Keratinocyte (primary cell): Measurements from ENCODE around the gene CNP. TPM values are rescaled to one million over a fixed set of nuclear protein-coding genes. Genes with fewer than 3 reads are reported as not detected.

Experiments
- DNase-seq: peaks from one replicate; pipeline ENCODE4 v3.0.0-alpha.2; 2011; ENCODE audit warnings: low read depth, missing footprints, low spot score
- FAIRE-seq: peaks from 2 replicates; lab custom pipeline; 2011; peaks lifted over from hg19 to GRCh38; lab: Jason Lieb, UNC
- H2AFZ ChIP-seq: 2 replicates; pipeline ENCODE4 v1.6.0; 2012; ENCODE audit warnings: low read length, control low read depth, inconsistent platforms; ENCODE audit not compliant: control insufficient read depth
- H3K27ac ChIP-seq: 2 replicates; pipeline ENCODE4 v1.5.1; 2011; ENCODE audit warnings: low read length; ENCODE audit not compliant: control insufficient read depth, insufficient read depth
- H3K27me3 ChIP-seq: 3 replicates; pipeline ENCODE4 v1.6.0; 2011; ENCODE audit warnings: low read length; ENCODE audit not compliant: control insufficient read depth, insufficient read depth; ENCODE audit errors: extremely low read depth
- H3K36me3 ChIP-seq, 2 experiments: 2 replicates in 1 of 2; 3 replicates in 1 of 2; pipeline ENCODE4 v1.5.1; 2011; ENCODE audit warnings: low read length in 2 of 2, mild to moderate bottlenecking in 1 of 2; ENCODE audit not compliant: control insufficient read depth in 2 of 2, insufficient read depth in 2 of 2; ENCODE audit errors: extremely low read depth in 1 of 2
- H3K4me1 ChIP-seq: 3 replicates; pipeline ENCODE4 v1.5.1; 2011; ENCODE audit warnings: low read length; ENCODE audit not compliant: control insufficient read depth, insufficient read depth; ENCODE audit errors: extremely low read depth
- H3K4me2 ChIP-seq: 3 replicates; pipeline ENCODE4 v1.6.0; 2011; ENCODE audit warnings: low read depth, low read length; ENCODE audit not compliant: control insufficient read depth, insufficient read depth; ENCODE audit errors: extremely low read depth
- H3K4me3 ChIP-seq, 3 experiments: fragments of 200-600 bp in 1 of 3; sonication (generic) in 1 of 3; 2 replicates in 2 of 3; 3 replicates in 1 of 3; pipeline ENCODE4 v1.5.1; 2011 to 2016; ENCODE audit warnings: low read length in 3 of 3, mild to moderate bottlenecking in 3 of 3, control low read depth in 2 of 3, inconsistent platforms in 1 of 3, low read depth in 1 of 3, mixed read lengths in 1 of 3, mixed run types in 1 of 3, moderate library complexity in 1 of 3; ENCODE audit not compliant: control insufficient read depth in 2 of 3, insufficient read depth in 2 of 3; ENCODE audit errors: extremely low read depth in 1 of 3
- H3K79me2 ChIP-seq: 2 replicates; pipeline ENCODE4 v1.6.0; 2012; ENCODE audit warnings: low read length; ENCODE audit not compliant: control insufficient read depth, insufficient read depth
- H3K9ac ChIP-seq: 3 replicates; pipeline ENCODE4 v1.6.0; 2011; ENCODE audit warnings: low read length; ENCODE audit not compliant: control insufficient read depth, insufficient read depth; ENCODE audit errors: extremely low read depth
- H3K9me1 ChIP-seq: 3 replicates; pipeline ENCODE4 v1.6.0; 2011; ENCODE audit warnings: low read length; ENCODE audit not compliant: control insufficient read depth, insufficient read depth; ENCODE audit errors: extremely low read depth
- H3K9me3 ChIP-seq: 2 replicates; pipeline ENCODE4 v1.5.1; 2012; ENCODE audit warnings: low read depth, low read length; ENCODE audit not compliant: control insufficient read depth
- H4K20me1 ChIP-seq: 3 replicates; pipeline ENCODE4 v1.6.0; 2011; ENCODE audit warnings: low read length; ENCODE audit not compliant: control insufficient read depth, insufficient read depth; ENCODE audit errors: extremely low read depth
- EZH2 ChIP-seq: IDR thresholded peaks from one replicate; pipeline ENCODE4 v1.6.1; 2012; ENCODE audit warnings: inconsistent platforms, mild to moderate bottlenecking, low read length, moderate library complexity
- dilution Hi-C: fragments of 300-500 bp; cut with MboI; formaldehyde crosslinking; loops from one replicate; pipeline ENCODE4 v1.7.0; 2020; ENCODE audit warnings: low sequenced_read_pairs; ENCODE audit not compliant: extremely low pct_ligation_motif_present
- polyA plus RNA-seq, 5 experiments: library from polyadenylated mRNA; depleted of rRNA in 3 of 5; stranded (reverse) in 3 of 5; stranded (forward) in 1 of 5; unstranded in 1 of 5; fragments of >200 nt; gene quantifications; 1 replicate in 1 of 5; 2 replicates in 3 of 5; 3 replicates in 1 of 5; pipeline versions ENCODE4 v1.2.1 to v1.2.3, GENCODE V29; 2011 to 2012; ENCODE audit warnings: missing spikeins in 2 of 5, low read depth in 1 of 5, low replicate concordance in 1 of 5
- TF ChIP-seq, protein P1 (sequence below), 3 experiments: IDR thresholded peaks in 1 of 3; conservative IDR thresholded peaks in 1 of 3; optimal IDR thresholded peaks in 1 of 3; 2 replicates in 2 of 3; 3 replicates in 1 of 3; pipeline versions ENCODE3 to v1.5.1; 2011; ENCODE audit warnings: low read length in 3 of 3, mild to moderate bottlenecking in 3 of 3, moderate library complexity in 2 of 3, control low read depth in 1 of 3, inconsistent platforms in 1 of 3; ENCODE audit not compliant: insufficient read depth in 2 of 3; ENCODE audit errors: extremely low read depth in 1 of 3

Gene CNP
- polyA plus RNA-seq, 1 donor (not counting 4 experiments of a cell fraction or from before 2014, with no cell fraction given): 32.4 TPM

GRCh38 chr17:41987642-41988041, 21.0 kb downstream of the CNP start:
- H3K4me1 ChIP-seq: no peaks in the 10 kb centered on the region
- TF ChIP-seq, protein P1, sequence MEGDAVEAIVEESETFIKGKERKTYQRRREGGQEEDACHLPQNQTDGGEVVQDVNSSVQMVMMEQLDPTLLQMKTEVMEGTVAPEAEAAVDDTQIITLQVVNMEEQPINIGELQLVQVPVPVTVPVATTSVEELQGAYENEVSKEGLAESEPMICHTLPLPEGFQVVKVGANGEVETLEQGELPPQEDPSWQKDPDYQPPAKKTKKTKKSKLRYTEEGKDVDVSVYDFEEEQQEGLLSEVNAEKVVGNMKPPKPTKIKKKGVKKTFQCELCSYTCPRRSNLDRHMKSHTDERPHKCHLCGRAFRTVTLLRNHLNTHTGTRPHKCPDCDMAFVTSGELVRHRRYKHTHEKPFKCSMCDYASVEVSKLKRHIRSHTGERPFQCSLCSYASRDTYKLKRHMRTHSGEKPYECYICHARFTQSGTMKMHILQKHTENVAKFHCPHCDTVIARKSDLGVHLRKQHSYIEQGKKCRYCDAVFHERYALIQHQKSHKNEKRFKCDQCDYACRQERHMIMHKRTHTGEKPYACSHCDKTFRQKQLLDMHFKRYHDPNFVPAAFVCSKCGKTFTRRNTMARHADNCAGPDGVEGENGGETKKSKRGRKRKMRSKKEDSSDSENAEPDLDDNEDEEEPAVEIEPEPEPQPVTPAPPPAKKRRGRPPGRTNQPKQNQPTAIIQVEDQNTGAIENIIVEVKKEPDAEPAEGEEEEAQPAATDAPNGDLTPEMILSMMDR (optimal IDR thresholded peaks at IDR 0.05 in 1 of 3, IDR thresholded peaks at IDR 0.05 in 1 of 3, conservative IDR thresholded peaks at IDR 0.05 in 1 of 3; ENCODE audit: extremely low read depth in 1 of 3, insufficient read depth in 2 of 3, low read length in 3 of 3): no peak
- TF ChIP-seq EZH2: no peak
- dilution Hi-C loops: no loop called here
- DNase-seq (no peak), FAIRE-seq (no peak)
- H3K79me2 ChIP-seq: no peaks in the 10 kb centered on the region
- no peak overlapping the region for H3K9ac ChIP-seq
- no peak overlapping the region for H3K27ac ChIP-seq
- no peaks in the 10 kb centered on the region for H3K9me3 ChIP-seq
- no peaks in the 10 kb centered on the region for H3K27me3 ChIP-seq
- no peaks in the 10 kb centered on the region for H4K20me1 ChIP-seq
- no peak overlapping the region for H3K4me2 ChIP-seq
- no peak overlapping the region for H3K4me3 ChIP-seq
- no peaks in the 10 kb centered on the region for H3K9me1 ChIP-seq
- peaks cover 44 to 58% of the 10 kb centered on the region in 2 experiments for H3K36me3 ChIP-seq
- no peak overlapping the region for H2AFZ ChIP-seq

DNA sequence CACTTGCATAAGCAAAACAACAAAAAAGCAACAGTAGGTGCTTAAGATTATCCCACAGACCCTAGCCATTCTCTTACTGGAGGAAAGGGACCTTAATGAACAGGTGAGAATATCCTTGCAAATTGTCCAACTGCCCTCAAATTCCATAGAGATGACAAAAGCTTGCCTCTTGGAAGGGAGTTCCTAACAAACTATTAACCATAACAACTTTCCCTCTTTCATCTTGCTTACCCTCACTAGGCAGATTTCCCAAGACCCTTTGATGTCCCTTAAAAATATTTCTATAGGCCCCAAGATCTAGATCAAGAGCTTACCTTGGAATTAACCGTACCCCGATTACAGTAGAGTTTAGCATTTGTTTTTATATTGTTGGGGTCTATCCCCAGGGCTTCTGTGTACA, 21.8 kb downstream of the CNP start:
- Histone ChIP-seq H2AFZ (no peak overlapping the region), H3K36me3 (peaks cover 45 to 56% of the 10 kb centered on the region in 2 experiments), H3K9me3 (no peaks in the 10 kb centered on the region), H3K9me1 (no peaks in the 10 kb centered on the region), H4K20me1 (no peaks in the 10 kb centered on the region), H3K4me1 (no peaks in the 10 kb centered on the region), H3K4me3 (no peak overlapping the region), H3K4me2 (no peak overlapping the region), H3K27ac (no peak overlapping the region), H3K27me3 (no peaks in the 10 kb centered on the region), H3K9ac (no peak overlapping the region), H3K79me2 (no peaks in the 10 kb centered on the region)
- dilution Hi-C loops: no loop called here
- DNase-seq (no peak), FAIRE-seq (no peak)
- TF ChIP-seq EZH2: no peak
- TF ChIP-seq, protein P1 (optimal IDR thresholded peaks at IDR 0.05 in 1 of 3, IDR thresholded peaks at IDR 0.05 in 1 of 3, conservative IDR thresholded peaks at IDR 0.05 in 1 of 3; ENCODE audit: extremely low read depth in 1 of 3, insufficient read depth in 2 of 3, low read length in 3 of 3): no peak
